Activated CD4-positive, alpha-beta T cell treated with anti-CD3 and anti-CD28 coated beads for 36 hours (primary cell): ENCODE data around the gene RITA1. TPM values are rescaled to one million over a fixed set of nuclear protein-coding genes. Genes with fewer than 3 reads are reported as not detected.
A peak's percentile ranks its signal among the peaks of the same experiment; 100 is the strongest.
"Not testable (repeated sequence)": the region's sequence is repeated elsewhere in the genome, so short reads cannot be mapped to it uniquely, and the experiment has no call there.

Source experiments
- ATAC-seq: fragments of 200-7000 bp; cut with Tn5 transposase; one replicate; pipeline ENCODE4 v1.10.0; 2021; ENCODE audit warnings: mild to moderate bottlenecking, moderate library complexity
- CTCF ChIA-PET: fragments of 350-600 bp; sonication (Branson Sonifier 250); formaldehyde crosslinking; loops from one replicate; lab custom pipeline; 2021; ENCODE audit warnings: antibody characterized with exemption; lab: Charles Lee
- POLR2A ChIA-PET: fragments of 350-600 bp; sonication (Branson Sonifier 250); formaldehyde crosslinking; loops from one replicate; lab custom pipeline; 2021; ENCODE audit warnings: antibody characterized with exemption, inconsistent platforms; lab: Charles Lee
- DNase-seq: peaks from one replicate; pipeline ENCODE4 v3.0.0-alpha.2; 2020
- H3K27ac Mint-ChIP-seq: one replicate; pipeline ENCODE4 v1.8.0; 2021; ENCODE audit warnings: mixed read lengths
- H3K27me3 Mint-ChIP-seq: one replicate; pipeline ENCODE4 v1.8.0; 2021; ENCODE audit warnings: mixed read lengths
- H3K36me3 Mint-ChIP-seq: one replicate; pipeline ENCODE4 v1.8.0; 2021; ENCODE audit warnings: low read depth, mixed read lengths
- H3K4me1 Mint-ChIP-seq: one replicate; pipeline ENCODE4 v1.8.0; 2021; ENCODE audit warnings: mixed read lengths
- H3K4me3 Mint-ChIP-seq: one replicate; pipeline ENCODE4 v1.8.0; 2021; ENCODE audit warnings: mild to moderate bottlenecking, moderate library complexity, mixed read lengths
- H3K9me3 Mint-ChIP-seq: one replicate; pipeline ENCODE4 v1.8.0; 2021; ENCODE audit warnings: low read depth, mixed read lengths
- intact Hi-C, 2 experiments: fragments of 100-400 bp; cut with DNase I in 1 of 2; cut with micrococcal nuclease in 1 of 2; formaldehyde crosslinking; loops; one replicate each; pipeline versions ENCODE4 v1.14.2 to v1.15.1; 2022 to 2024; cut with DNase I, micrococcal nuclease
- total RNA-seq, 2 experiments: library from RNA; stranded (reverse); gene quantifications; one replicate each; pipeline ENCODE4 v1.2.3, GENCODE V29; 2021

RITA1 gene
- total RNA-seq, 2 experiments from 2014 or later, result 23.4 to 25.7 TPM

DNA sequence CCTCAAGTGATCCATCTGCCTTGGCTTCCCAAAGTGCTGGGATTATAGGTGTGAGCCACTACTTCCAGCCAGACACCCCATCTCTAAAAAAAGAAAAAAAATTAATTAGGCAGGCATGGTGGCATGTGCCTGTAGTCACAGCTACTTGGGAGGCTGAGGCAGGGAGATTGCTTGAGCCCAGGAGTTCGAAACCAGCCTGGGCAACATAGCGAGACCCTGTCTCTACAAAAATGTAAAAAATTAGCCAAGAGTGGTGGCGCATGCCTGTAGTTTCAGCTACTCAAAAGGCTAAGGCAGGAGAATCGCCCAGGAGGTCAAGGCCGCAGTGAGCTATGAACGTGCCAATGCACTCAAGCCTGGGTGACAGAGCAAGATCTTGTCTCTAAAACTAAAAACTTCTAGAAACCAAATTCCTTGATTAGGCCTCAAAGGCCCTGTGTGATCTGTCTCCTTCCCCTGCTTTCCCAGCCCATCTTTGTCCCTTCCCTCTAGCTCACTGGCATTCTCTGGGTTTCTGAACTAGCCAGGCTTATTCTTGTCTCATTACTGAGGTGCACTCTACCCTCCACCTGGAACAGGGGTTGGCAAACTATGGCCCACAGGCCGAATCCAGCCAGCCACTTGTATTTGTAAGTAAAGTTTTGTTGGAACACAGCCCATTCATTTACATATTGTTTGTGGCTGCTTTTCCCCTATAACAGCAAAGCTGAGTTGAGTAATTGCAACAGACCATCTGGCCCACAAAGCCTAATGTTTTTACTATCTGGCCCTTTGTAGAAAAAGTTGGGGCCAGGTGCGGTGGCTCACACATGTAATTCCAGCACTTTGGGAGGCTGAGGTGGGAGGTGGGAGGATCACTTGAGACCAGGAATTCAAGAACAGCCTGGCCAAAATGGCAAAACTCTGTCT, 18.6 kb downstream of the RITA1 start:
- Mint-ChIP-seq H3K4me1 (peaks cover 31% of the 10 kb centered on the region), H3K9me3 (no peaks in the 10 kb centered on the region), H3K36me3 (peaks cover 3% of the 10 kb centered on the region), H3K4me3 (no peak overlapping the region), H3K27me3 (no peaks in the 10 kb centered on the region), H3K27ac (no peak overlapping the region)
- intact Hi-C loops, result no loop called here
- ATAC-seq (no peak), DNase-seq (no peak)
- POLR2A ChIA-PET, result no interaction called here
- CTCF ChIA-PET, result interaction anchor here (0.6 to 1.6 kb wide), 3 partner anchors 12 to 172 kb away, joined by 3 to 4 read pairs (median 3); no protein-coding TSS in a partner anchor

DNA sequence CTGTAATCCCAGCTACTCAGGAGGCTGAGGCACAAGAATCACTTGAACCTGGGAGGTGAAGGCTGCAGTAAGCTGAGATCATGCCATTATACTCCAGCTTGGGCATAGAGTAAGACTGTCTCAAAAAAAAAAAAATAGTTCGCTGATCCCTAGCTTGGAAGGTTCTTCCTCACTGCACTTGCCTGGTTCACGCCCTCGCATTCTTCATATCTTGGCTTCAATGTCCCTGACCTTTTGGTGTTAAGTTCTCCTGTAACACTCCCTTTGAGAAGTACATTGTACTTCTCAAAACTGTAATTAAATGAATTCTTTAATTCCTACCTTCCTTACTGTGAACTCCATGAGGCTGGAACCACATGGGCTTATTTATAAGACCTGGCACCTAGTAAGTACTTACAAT, 19.3 kb downstream of the RITA1 start:
- Mint-ChIP-seq H3K27ac (no peak overlapping the region), H3K36me3 (peaks cover 3% of the 10 kb centered on the region), H3K4me1 (peaks cover 38% of the 10 kb centered on the region), H3K27me3 (no peaks in the 10 kb centered on the region), H3K4me3 (no peak overlapping the region), H3K9me3 (no peaks in the 10 kb centered on the region)
- ChIA-PET POLR2A (interaction anchor here (0.6 kb wide), 1 partner anchor 14 kb away, joined by 3 read pairs; no protein-coding TSS in a partner anchor), CTCF (interaction anchor here (0.6 to 0.7 kb wide), 3 partner anchors 29 to 173 kb away, joined by 3 to 4 read pairs (median 4); no protein-coding TSS in a partner anchor)
- ATAC-seq, result no peak
- DNase-seq, result no peak
- intact Hi-C loops, result loop anchor here in 1 of 2 experiments (5.0 kb wide), 1 partner anchor 57 kb away; no protein-coding TSS in a partner anchor

GRCh38 chr12:113206802-113207201, 21.3 kb downstream of the RITA1 start:
- CTCF ChIA-PET, result interaction anchor here (0.7 to 2.5 kb wide), 3 partner anchors 10 to 19 kb away, joined by 3 to 10 read pairs (median 4); no protein-coding TSS in a partner anchor

GRCh38 chr12:113207613-113208040, 22.1 kb downstream of the RITA1 start:
- Mint-ChIP-seq H3K27ac (peak overlapping the region; percentile 95), H3K9me3 (no peaks in the 10 kb centered on the region), H3K4me3 (peak overlapping the region; percentile 31), H3K4me1 (peaks cover 54% of the 10 kb centered on the region), H3K27me3 (no peaks in the 10 kb centered on the region), H3K36me3 (peaks cover 3% of the 10 kb centered on the region)
- intact Hi-C loops, result loop anchor here (1.0 to 5.0 kb wide), 5 partner anchors 14 to 55 kb away; partner anchors contain the start of genes TPCN1 (in 2 of the 2), DDX54 (in 1 of the 2) and RITA1 (in 1 of the 2)
- ChIA-PET CTCF (interaction anchor here (0.6 to 2.5 kb wide), 6 partner anchors 11 to 21 kb away, joined by 3 to 10 read pairs (median 3); partner anchors contain the start of gene TPCN1), POLR2A (interaction anchor here (0.8 to 1.9 kb wide), 3 partner anchors 14 to 26 kb away, joined by 4 to 8 read pairs (median 7); partner anchors contain the start of genes RITA1 and TPCN1)
- DNase-seq, result peak; percentile 38
- ATAC-seq, result peak; percentile 11

More at GRCh38 chr12:113206802-113207201, 21.3 kb downstream of the RITA1 start:
- peaks cover 54% of the 10 kb centered on the region for H3K4me1 Mint-ChIP-seq
- DNase-seq, H3K36me3 Mint-ChIP-seq, H3K27me3 Mint-ChIP-seq, H3K9me3 Mint-ChIP-seq, ATAC-seq, H3K4me3 Mint-ChIP-seq, POLR2A ChIA-PET: not testable (repeated sequence)
- H3K27ac Mint-ChIP-seq, result peak overlapping the region; percentile 77
- intact Hi-C loops, result loop anchor here in 1 of 2 experiments (5.0 kb wide), 1 partner anchor 55 kb away; no protein-coding TSS in a partner anchor

DNA sequence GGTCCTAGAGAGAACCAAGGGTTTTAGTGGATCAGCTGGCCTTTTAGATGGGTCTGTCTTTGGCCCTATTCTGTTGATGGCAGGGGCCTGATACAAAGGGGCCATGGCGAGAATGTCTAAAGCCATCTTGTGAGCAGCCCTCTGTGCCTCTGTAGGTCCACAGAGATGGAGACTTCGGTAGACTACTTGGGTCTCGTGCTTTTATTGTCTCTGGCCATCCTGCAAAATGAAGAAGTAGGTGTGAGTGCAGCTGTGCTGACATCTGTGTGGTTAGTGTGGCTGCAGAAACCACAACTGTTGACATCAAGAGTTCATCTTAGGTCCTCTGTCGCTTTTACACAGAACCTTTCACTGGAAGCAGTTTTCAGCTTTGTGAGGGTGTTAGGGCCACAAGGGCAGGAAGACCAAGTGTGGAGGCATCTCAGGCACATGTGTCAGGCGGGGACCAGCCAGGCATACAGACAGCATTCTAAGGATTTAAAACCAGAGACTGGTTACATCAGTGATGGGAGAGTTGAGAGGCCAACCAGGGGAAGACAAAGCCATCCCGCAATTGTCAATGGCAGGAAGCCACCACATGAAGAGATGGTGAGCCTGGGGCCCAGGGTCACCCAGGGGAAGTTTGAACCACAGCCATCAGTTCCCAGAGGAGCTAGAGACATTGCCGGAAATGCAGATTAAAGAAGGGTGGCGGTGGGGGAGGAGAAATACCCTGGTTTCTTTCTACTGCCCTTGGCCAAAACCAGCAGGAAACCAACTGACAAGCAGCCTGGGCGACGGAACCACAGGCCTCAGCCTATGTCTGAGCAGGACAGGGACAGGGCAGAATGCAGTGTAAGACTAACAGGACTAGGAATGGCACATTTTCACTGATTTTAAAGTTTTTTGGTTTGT, 22.8 kb downstream of the RITA1 start:
- H3K4me3 Mint-ChIP-seq, result peak overlapping the region; percentile 45
- ATAC-seq (peak; percentile 86), DNase-seq (peak; percentile 85)
- H3K27me3 Mint-ChIP-seq, result no peaks in the 10 kb centered on the region
- intact Hi-C loops, result loop anchor here (1.0 to 5.0 kb wide), 5 partner anchors 13 to 54 kb away; partner anchors contain the start of genes TPCN1 (in 2 of the 2), DDX54 (in 1 of the 2) and RITA1 (in 1 of the 2)
- H3K36me3 Mint-ChIP-seq, result peaks cover 3% of the 10 kb centered on the region
- no peaks in the 10 kb centered on the region for H3K9me3 Mint-ChIP-seq
- ChIA-PET POLR2A (interaction anchor here (0.8 to 1.9 kb wide), 3 partner anchors 13 to 26 kb away, joined by 4 to 8 read pairs (median 7); partner anchors contain the start of genes RITA1 and TPCN1), CTCF (interaction anchor here (0.6 to 2.5 kb wide), 7 partner anchors 10 to 21 kb away, joined by 3 to 10 read pairs (median 3); partner anchors contain the start of gene TPCN1)
- H3K4me1 Mint-ChIP-seq, result peaks cover 54% of the 10 kb centered on the region
- peak overlapping the region; percentile 95 for H3K27ac Mint-ChIP-seq

GRCh38 chr12:113211160-113211559, 25.6 kb downstream of the RITA1 start:
- ChIA-PET POLR2A (no interaction called here), CTCF (interaction anchor here (0.6 to 1.0 kb wide), 2 partner anchors 14 to 655 kb away, joined by 3 to 4 read pairs; no protein-coding TSS in a partner anchor)
- no peaks in the 10 kb centered on the region for H3K9me3 Mint-ChIP-seq
- H3K27ac Mint-ChIP-seq, result peak overlapping the region; percentile 73
- peaks cover 60% of the 10 kb centered on the region for H3K4me1 Mint-ChIP-seq
- H3K36me3 Mint-ChIP-seq, result peaks cover 3% of the 10 kb centered on the region
- no peak for DNase-seq
- intact Hi-C loops, result no loop called here
- no peak overlapping the region for H3K4me3 Mint-ChIP-seq
- H3K27me3 Mint-ChIP-seq, result no peaks in the 10 kb centered on the region
- no peak for ATAC-seq

GRCh38 chr12:113214895-113215400, 29.4 kb downstream of the RITA1 start:
- no peaks in the 10 kb centered on the region for H3K36me3 Mint-ChIP-seq
- no peaks in the 10 kb centered on the region for H3K9me3 Mint-ChIP-seq
- peaks cover 37% of the 10 kb centered on the region for H3K4me1 Mint-ChIP-seq
- no peak overlapping the region for H3K27ac Mint-ChIP-seq
- ChIA-PET POLR2A (no interaction called here), CTCF (no interaction called here)
- H3K4me3 Mint-ChIP-seq, result no peak overlapping the region
- ATAC-seq, result peak; percentile 55
- intact Hi-C loops, result no loop called here
- no peak for DNase-seq
- no peaks in the 10 kb centered on the region for H3K27me3 Mint-ChIP-seq

- Mint-ChIP-seq H3K27me3 (no peaks in the 10 kb centered on the region), H3K4me1 (peaks cover 34% of the 10 kb centered on the region), H3K4me3 (no peak overlapping the region), H3K9me3 (no peaks in the 10 kb centered on the region), H3K27ac (no peak overlapping the region), H3K36me3 (no peaks in the 10 kb centered on the region)
- POLR2A ChIA-PET, result no interaction called here
- no peak for DNase-seq
- intact Hi-C loops, result no loop called here
- CTCF ChIA-PET, result interaction anchor here (1.2 kb wide), 1 partner anchor 17 kb away, joined by 3 read pairs; no protein-coding TSS in a partner anchor
- ATAC-seq, result no peak
Observed at GRCh38 chr12:113216027-113216426, 30.5 kb downstream of the RITA1 start.

DNA sequence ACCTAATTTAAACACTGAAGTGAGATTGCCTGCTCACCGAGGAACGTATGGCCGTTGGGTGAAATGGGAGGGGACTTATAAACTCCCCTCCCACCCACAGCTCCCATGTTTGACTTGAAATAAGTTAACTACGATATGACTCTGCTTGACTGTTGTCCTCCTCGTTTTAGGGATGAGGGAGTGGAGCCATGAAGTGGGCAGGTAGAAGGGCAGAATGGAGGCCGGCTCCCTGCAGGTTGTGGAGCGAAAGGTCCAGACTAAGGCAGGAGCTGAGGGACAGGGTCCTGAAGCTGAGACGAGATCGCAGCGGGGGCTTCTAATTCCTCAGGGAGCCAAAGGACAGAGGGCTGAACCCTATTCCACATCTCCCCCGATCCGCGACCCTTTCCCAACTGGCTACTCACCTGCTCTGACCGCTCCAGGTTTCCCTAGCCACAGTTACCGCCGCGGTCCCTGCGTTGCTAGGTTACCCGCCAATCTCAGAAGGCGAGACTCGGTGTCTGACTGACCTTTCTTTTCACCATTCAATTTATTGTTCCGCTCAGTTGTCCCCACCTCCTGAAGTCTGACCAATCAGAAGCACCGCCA, 35.2 kb downstream of the RITA1 start:
- H3K27ac Mint-ChIP-seq, result peak overlapping the region; percentile 83
- no peaks in the 10 kb centered on the region for H3K9me3 Mint-ChIP-seq
- intact Hi-C loops, result loop anchor here (1.0 to 5.0 kb wide), 11 partner anchors 10 to 746 kb away; partner anchors contain the start of genes DDX54 (in 1 of the 2), PLBD2 (in 1 of the 2), RASAL1 (in 1 of the 2) and RBM19 (in 1 of the 2)
- ChIA-PET CTCF (interaction anchor here (0.6 to 1.6 kb wide), 7 partner anchors 9 to 172 kb away, joined by 3 to 6 read pairs (median 3); no protein-coding TSS in a partner anchor), POLR2A (interaction anchor here (0.6 to 1.9 kb wide), 6 partner anchors 9 to 36 kb away, joined by 3 to 8 read pairs (median 4); partner anchors contain the start of gene RITA1)
- DNase-seq (no peak), ATAC-seq (no peak)
- H3K4me1 Mint-ChIP-seq, result peaks cover 35% of the 10 kb centered on the region
- H3K4me3 Mint-ChIP-seq, result peak overlapping the region; percentile 94
- no peaks in the 10 kb centered on the region for H3K27me3 Mint-ChIP-seq
- H3K36me3 Mint-ChIP-seq, result no peaks in the 10 kb centered on the region
